Measurements from ENCODE around the gene ERCC6. TPM values are rescaled to one million over a fixed set of nuclear protein-coding genes. Genes with fewer than 3 reads are reported as not detected.

Gene ERCC6
- total RNA-seq, 1 experiment from 2014 or later, result 49.7 TPM

GRCh38 chr10:49497358-49497757 lies 41.6 kb downstream of the ERCC6 start:
- H2AFZ ChIP-seq, result no peak overlapping the region
- TF ChIP-seq CTCF (conservative IDR thresholded peaks at IDR 0.05) (no peak), EZH2 (IDR thresholded peaks at IDR 0.05; ENCODE audit: low read depth) (no peak)
- no peak for DNase-seq
- 0 out of 2 replicates have a peak, but pooled peaks cover 5% of the 10 kb centered on the region for H3F3A ChIP-seq (ENCODE audit: insufficient read depth, low read depth)
- ChIA-PET CTCF (no interaction called here), POLR2A (ENCODE audit: unreplicated experiment) (no interaction called here)
- intact Hi-C loops (cut with micrococcal nuclease; ENCODE audit: unreplicated experiment), result no loop called here
- H3K9me3 ChIP-seq (ENCODE audit: insufficient read depth, low read depth), result no peaks in the 10 kb centered on the region
- no peaks in the 10 kb centered on the region for H4K20me1 ChIP-seq (ENCODE audit: insufficient read depth)
- H3K9me2 ChIP-seq (ENCODE audit: insufficient read depth), result no peaks in the 10 kb centered on the region
- no peaks in the 10 kb centered on the region for H3K27me3 ChIP-seq (ENCODE audit: insufficient read depth, low read depth)
- peaks cover 21% of the 10 kb centered on the region for H3K36me3 ChIP-seq (ENCODE audit: low read depth)
- no peak overlapping the region for H3K4me2 ChIP-seq
- no peak overlapping the region for H3K4me3 ChIP-seq
- no peaks in the 10 kb centered on the region for H3K79me2 ChIP-seq (ENCODE audit: low read depth)
- BruUV-seq (replicated peaks), result no TSS peak
- H3K27ac ChIP-seq, result no peak overlapping the region
- H3K4me1 ChIP-seq (replicated peaks; ENCODE audit: insufficient read depth), result no peaks in the 10 kb centered on the region

GRCh38 chr10:49488056-49488717 lies 50.7 kb downstream of the ERCC6 start:
- Histone ChIP-seq H3K79me2 (ENCODE audit: low read depth) (no peaks in the 10 kb centered on the region), H3K27me3 (ENCODE audit: insufficient read depth, low read depth) (no peaks in the 10 kb centered on the region), H3K4me3 (no peak overlapping the region), H3K4me2 (no peak overlapping the region), H4K20me1 (ENCODE audit: insufficient read depth) (peaks cover 8% of the 10 kb centered on the region), H3K9me3 (ENCODE audit: insufficient read depth, low read depth) (no peaks in the 10 kb centered on the region), H3K9me2 (ENCODE audit: insufficient read depth) (no peaks in the 10 kb centered on the region), H3K36me3 (ENCODE audit: low read depth) (peaks cover 15% of the 10 kb centered on the region), H3F3A (ENCODE audit: insufficient read depth, low read depth) (no peaks in the 10 kb centered on the region), H3K27ac (no peak overlapping the region), H2AFZ (no peak overlapping the region), H3K4me1 (replicated peaks; ENCODE audit: insufficient read depth) (no peaks in the 10 kb centered on the region)
- TF ChIP-seq EZH2 (IDR thresholded peaks at IDR 0.05; ENCODE audit: low read depth) (no peak), CTCF (conservative IDR thresholded peaks at IDR 0.05) (no peak)
- ChIA-PET CTCF (interaction anchor here (0.6 kb wide), 1 partner anchor 832 kb away, joined by 4 read pairs; no protein-coding TSS in a partner anchor), POLR2A (ENCODE audit: unreplicated experiment) (interaction anchor here (0.7 kb wide), 1 partner anchor 1154 kb away, joined by 9 read pairs; no protein-coding TSS in a partner anchor)
- BruUV-seq (replicated peaks), result no TSS peak
- intact Hi-C loops (cut with micrococcal nuclease; ENCODE audit: unreplicated experiment), result no loop called here
- DNase-seq, result no peak

- H3F3A ChIP-seq (ENCODE audit: insufficient read depth, low read depth), result no peaks in the 10 kb centered on the region
- intact Hi-C loops (cut with micrococcal nuclease; ENCODE audit: unreplicated experiment), result no loop called here
- peaks cover 22% of the 10 kb centered on the region for H3K36me3 ChIP-seq (ENCODE audit: low read depth)
- H3K27ac ChIP-seq, result no peak overlapping the region
- no peaks in the 10 kb centered on the region for H3K4me1 ChIP-seq (replicated peaks; ENCODE audit: insufficient read depth)
- H4K20me1 ChIP-seq (ENCODE audit: insufficient read depth), result peaks cover 8% of the 10 kb centered on the region
- no peaks in the 10 kb centered on the region for H3K79me2 ChIP-seq (ENCODE audit: low read depth)
- no peak overlapping the region for H3K4me3 ChIP-seq
- H3K4me2 ChIP-seq, result no peak overlapping the region
- no TSS peak for BruUV-seq (replicated peaks)
- ChIA-PET CTCF (no interaction called here), POLR2A (ENCODE audit: unreplicated experiment) (no interaction called here)
- no peaks in the 10 kb centered on the region for H3K9me2 ChIP-seq (ENCODE audit: insufficient read depth)
- TF ChIP-seq CTCF (conservative IDR thresholded peaks at IDR 0.05), result no peak
- no peak for TF ChIP-seq EZH2 (IDR thresholded peaks at IDR 0.05; ENCODE audit: low read depth)
- no peak overlapping the region for H2AFZ ChIP-seq
- H3K9me3 ChIP-seq (ENCODE audit: insufficient read depth, low read depth), result no peaks in the 10 kb centered on the region
- no peaks in the 10 kb centered on the region for H3K27me3 ChIP-seq (ENCODE audit: insufficient read depth, low read depth)
- DNase-seq, result no peak
Observed at GRCh38 chr10:49486738-49487137, 52.2 kb downstream of the ERCC6 start.

Measured in PC-9 (cell line).